ENCODE results near the gene ACOXL. TPM values are rescaled to one million over a fixed set of nuclear protein-coding genes. Genes with fewer than 3 reads are reported as not detected.

ACOXL gene
- total and polyA plus RNA-seq, 10 of the 15 experiments (the other 5 are each of a cell fraction or from before 2014, with no cell fraction given) = 0.05 to 1.3 (median 0.71) TPM

DNA sequence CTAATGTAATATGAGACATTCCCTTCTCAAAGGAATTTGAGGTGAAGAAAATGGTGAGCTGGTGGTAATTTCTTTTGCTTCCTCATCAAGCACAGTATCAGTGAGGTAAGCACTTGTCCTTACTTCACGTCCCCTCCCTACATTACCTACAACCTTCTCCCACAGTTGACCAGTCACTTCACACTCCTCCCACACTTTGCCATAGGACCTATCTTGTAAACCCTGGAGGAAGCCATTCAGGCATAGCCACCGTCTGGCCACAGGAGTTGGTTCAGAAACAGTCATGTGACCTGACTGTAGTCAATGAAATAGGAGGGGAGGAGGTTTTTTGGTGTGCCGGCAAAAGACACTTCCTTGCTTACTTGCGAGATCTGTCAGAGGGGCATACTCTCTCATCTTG is 12.1 kb downstream of the ACOXL start (continued):
- TF ChIP-seq, protein P1, sequence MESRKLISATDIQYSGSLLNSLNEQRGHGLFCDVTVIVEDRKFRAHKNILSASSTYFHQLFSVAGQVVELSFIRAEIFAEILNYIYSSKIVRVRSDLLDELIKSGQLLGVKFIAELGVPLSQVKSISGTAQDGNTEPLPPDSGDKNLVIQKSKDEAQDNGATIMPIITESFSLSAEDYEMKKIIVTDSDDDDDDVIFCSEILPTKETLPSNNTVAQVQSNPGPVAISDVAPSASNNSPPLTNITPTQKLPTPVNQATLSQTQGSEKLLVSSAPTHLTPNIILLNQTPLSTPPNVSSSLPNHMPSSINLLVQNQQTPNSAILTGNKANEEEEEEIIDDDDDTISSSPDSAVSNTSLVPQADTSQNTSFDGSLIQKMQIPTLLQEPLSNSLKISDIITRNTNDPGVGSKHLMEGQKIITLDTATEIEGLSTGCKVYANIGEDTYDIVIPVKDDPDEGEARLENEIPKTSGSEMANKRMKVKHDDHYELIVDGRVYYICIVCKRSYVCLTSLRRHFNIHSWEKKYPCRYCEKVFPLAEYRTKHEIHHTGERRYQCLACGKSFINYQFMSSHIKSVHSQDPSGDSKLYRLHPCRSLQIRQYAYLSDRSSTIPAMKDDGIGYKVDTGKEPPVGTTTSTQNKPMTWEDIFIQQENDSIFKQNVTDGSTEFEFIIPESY (IDR thresholded peaks at IDR 0.05) = no peak
- no peak for TF ChIP-seq LARP7 (IDR thresholded peaks at IDR 0.05)
- TF ChIP-seq SP1 (IDR thresholded peaks at IDR 0.05; ENCODE audit: low read depth, low read length) = no peak
- TF ChIP-seq, protein P2, sequence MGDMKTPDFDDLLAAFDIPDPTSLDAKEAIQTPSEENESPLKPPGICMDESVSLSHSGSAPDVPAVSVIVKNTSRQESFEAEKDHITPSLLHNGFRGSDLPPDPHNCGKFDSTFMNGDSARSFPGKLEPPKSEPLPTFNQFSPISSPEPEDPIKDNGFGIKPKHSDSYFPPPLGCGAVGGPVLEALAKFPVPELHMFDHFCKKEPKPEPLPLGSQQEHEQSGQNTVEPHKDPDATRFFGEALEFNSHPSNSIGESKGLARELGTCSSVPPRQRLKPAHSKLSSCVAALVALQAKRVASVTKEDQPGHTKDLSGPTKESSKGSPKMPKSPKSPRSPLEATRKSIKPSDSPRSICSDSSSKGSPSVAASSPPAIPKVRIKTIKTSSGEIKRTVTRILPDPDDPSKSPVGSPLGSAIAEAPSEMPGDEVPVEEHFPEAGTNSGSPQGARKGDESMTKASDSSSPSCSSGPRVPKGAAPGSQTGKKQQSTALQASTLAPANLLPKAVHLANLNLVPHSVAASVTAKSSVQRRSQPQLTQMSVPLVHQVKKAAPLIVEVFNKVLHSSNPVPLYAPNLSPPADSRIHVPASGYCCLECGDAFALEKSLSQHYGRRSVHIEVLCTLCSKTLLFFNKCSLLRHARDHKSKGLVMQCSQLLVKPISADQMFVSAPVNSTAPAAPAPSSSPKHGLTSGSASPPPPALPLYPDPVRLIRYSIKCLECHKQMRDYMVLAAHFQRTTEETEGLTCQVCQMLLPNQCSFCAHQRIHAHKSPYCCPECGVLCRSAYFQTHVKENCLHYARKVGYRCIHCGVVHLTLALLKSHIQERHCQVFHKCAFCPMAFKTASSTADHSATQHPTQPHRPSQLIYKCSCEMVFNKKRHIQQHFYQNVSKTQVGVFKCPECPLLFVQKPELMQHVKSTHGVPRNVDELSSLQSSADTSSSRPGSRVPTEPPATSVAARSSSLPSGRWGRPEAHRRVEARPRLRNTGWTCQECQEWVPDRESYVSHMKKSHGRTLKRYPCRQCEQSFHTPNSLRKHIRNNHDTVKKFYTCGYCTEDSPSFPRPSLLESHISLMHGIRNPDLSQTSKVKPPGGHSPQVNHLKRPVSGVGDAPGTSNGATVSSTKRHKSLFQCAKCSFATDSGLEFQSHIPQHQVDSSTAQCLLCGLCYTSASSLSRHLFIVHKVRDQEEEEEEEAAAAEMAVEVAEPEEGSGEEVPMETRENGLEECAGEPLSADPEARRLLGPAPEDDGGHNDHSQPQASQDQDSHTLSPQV (IDR thresholded peaks at IDR 0.05) = no peak
- peak; percentile 57; the same call in 1 of the 2 replicates for TF ChIP-seq CREB1 (IDR thresholded peaks at IDR 0.05; ENCODE audit: low read depth)
- no peak for TF ChIP-seq ZNF207 (IDR thresholded peaks at IDR 0.05; ENCODE audit: borderline replicate concordance)
- TF ChIP-seq, protein P3, sequence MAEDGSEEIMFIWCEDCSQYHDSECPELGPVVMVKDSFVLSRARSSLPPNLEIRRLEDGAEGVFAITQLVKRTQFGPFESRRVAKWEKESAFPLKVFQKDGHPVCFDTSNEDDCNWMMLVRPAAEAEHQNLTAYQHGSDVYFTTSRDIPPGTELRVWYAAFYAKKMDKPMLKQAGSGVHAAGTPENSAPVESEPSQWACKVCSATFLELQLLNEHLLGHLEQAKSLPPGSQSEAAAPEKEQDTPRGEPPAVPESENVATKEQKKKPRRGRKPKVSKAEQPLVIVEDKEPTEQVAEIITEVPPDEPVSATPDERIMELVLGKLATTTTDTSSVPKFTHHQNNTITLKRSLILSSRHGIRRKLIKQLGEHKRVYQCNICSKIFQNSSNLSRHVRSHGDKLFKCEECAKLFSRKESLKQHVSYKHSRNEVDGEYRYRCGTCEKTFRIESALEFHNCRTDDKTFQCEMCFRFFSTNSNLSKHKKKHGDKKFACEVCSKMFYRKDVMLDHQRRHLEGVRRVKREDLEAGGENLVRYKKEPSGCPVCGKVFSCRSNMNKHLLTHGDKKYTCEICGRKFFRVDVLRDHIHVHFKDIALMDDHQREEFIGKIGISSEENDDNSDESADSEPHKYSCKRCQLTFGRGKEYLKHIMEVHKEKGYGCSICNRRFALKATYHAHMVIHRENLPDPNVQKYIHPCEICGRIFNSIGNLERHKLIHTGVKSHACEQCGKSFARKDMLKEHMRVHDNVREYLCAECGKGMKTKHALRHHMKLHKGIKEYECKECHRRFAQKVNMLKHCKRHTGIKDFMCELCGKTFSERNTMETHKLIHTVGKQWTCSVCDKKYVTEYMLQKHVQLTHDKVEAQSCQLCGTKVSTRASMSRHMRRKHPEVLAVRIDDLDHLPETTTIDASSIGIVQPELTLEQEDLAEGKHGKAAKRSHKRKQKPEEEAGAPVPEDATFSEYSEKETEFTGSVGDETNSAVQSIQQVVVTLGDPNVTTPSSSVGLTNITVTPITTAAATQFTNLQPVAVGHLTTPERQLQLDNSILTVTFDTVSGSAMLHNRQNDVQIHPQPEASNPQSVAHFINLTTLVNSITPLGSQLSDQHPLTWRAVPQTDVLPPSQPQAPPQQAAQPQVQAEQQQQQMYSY (CRISPR knock-in tag; IDR thresholded peaks at IDR 0.05) = 0 out of 2 replicates have a peak, but pooled peaks have one; percentile 11
- TF ChIP-seq YBX1 (IDR thresholded peaks at IDR 0.05) = no peak
- no peak for TF ChIP-seq TARDBP (IDR thresholded peaks at IDR 0.05; ENCODE audit: borderline replicate concordance)
- TF ChIP-seq, protein P4, sequence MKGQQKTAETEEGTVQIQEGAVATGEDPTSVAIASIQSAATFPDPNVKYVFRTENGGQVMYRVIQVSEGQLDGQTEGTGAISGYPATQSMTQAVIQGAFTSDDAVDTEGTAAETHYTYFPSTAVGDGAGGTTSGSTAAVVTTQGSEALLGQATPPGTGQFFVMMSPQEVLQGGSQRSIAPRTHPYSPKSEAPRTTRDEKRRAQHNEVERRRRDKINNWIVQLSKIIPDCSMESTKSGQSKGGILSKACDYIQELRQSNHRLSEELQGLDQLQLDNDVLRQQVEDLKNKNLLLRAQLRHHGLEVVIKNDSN (IDR thresholded peaks at IDR 0.05; ENCODE audit: borderline replicate concordance, extremely low read length, insufficient read depth, low read depth, low read length) = peak; percentile 45
- TF ChIP-seq E2F4 (IDR thresholded peaks at IDR 0.05; ENCODE audit: low read depth, low read length) = no peak
- no peak for TF ChIP-seq NFIC (IDR thresholded peaks at IDR 0.05; ENCODE audit: low read depth, low read length)
- TF ChIP-seq IKZF2 (IDR thresholded peaks at IDR 0.05) = peak; percentile 56 to 71; a peak in 3 of 4 replicates
- TF ChIP-seq BCL11A (IDR thresholded peaks at IDR 0.05; ENCODE audit: low read depth, low read length) = 0 out of 2 replicates have a peak, but pooled peaks have one; percentile 13
- TF ChIP-seq MTA3 (IDR thresholded peaks at IDR 0.05; ENCODE audit: borderline replicate concordance, low read length) = no peak
- TF ChIP-seq EED (IDR thresholded peaks at IDR 0.05; ENCODE audit: low read depth) = no peak
- TF ChIP-seq RUNX3 (IDR thresholded peaks at IDR 0.05; ENCODE audit: low read length) = peak; percentile 56

Data from GM12878 (cell line).